Measurements from ENCODE around the gene LDLRAD1. TPM values are rescaled to one million over a fixed set of nuclear protein-coding genes. Genes with fewer than 3 reads are reported as not detected.
A peak's percentile ranks its signal among the peaks of the same experiment; 100 is the strongest.
"Not testable (repeated sequence)": the region's sequence is repeated elsewhere in the genome, so short reads cannot be mapped to it uniquely, and the experiment has no call there.

Gene LDLRAD1
- total and polyA plus RNA-seq, 3 donors from 2014 or later, result 0.81 to 1.2 (median 1.1) TPM

DNA sequence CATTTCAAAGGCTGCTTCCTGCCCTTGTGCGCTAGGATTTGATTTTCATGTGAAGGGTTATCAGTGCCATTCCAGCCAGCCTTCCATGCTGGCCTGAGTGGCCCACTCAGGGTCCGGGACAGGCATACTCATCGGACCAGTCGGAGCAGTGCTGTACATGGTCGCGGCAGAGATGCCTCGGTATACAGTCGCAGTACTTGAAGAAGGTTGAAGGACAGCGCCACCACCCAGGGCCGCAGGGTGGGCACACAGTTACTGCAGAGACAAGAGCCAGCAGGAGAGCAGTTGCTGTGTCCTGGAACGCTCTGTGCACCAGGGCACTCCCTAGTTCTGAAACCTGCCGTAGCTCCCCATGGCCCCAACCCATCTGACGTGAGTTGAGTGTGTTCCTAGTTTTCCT is 9.1 kb downstream of the LDLRAD1 start:
- no peak overlapping the region for H3K27ac ChIP-seq
- no peaks in the 10 kb centered on the region for H3K4me1 ChIP-seq
- intact Hi-C loops (cut with DNase I; ENCODE audit: low total_unique reads), result no loop called here
- 83 to 90% methylated on average over 12 to 13 of the region's 13 CpGs for WGBS, 2 donors
- H3K27me3 ChIP-seq, result no peaks in the 10 kb centered on the region
- no peaks in the 10 kb centered on the region for H3K36me3 ChIP-seq (ENCODE audit: low read depth, missing control alignments)
- no peaks in the 10 kb centered on the region for H3K9me3 ChIP-seq
- DNase-seq, result no peak
- TF ChIP-seq POLR2A (IDR thresholded peaks at IDR 0.05), result no peak
- TF ChIP-seq, protein P1, sequence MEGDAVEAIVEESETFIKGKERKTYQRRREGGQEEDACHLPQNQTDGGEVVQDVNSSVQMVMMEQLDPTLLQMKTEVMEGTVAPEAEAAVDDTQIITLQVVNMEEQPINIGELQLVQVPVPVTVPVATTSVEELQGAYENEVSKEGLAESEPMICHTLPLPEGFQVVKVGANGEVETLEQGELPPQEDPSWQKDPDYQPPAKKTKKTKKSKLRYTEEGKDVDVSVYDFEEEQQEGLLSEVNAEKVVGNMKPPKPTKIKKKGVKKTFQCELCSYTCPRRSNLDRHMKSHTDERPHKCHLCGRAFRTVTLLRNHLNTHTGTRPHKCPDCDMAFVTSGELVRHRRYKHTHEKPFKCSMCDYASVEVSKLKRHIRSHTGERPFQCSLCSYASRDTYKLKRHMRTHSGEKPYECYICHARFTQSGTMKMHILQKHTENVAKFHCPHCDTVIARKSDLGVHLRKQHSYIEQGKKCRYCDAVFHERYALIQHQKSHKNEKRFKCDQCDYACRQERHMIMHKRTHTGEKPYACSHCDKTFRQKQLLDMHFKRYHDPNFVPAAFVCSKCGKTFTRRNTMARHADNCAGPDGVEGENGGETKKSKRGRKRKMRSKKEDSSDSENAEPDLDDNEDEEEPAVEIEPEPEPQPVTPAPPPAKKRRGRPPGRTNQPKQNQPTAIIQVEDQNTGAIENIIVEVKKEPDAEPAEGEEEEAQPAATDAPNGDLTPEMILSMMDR (IDR thresholded peaks at IDR 0.05), result no peak
- H3K4me3 ChIP-seq, result no peak overlapping the region

DNA sequence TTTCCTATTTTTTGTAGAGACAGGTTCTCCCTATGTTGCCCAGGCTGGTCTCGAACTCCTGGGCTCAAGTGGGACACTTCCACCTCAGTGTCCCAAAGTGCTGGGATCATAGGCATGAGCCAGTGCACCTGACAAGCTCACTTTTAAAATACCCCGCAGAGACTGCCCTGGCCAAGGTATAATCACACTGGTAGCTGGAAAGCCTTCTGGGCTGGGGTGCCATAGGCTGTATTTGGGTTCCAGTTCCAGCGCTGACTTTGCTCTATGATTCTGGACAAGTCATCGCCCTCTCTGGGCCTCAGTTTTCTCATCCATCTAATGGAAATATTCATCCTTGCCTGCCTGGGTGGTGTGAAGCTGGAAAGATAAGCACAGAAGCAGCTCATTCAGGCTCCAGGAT is 10.4 kb downstream of the LDLRAD1 start:
- DNase-seq, result no peak
- no peak overlapping the region for H3K4me3 ChIP-seq

DNA sequence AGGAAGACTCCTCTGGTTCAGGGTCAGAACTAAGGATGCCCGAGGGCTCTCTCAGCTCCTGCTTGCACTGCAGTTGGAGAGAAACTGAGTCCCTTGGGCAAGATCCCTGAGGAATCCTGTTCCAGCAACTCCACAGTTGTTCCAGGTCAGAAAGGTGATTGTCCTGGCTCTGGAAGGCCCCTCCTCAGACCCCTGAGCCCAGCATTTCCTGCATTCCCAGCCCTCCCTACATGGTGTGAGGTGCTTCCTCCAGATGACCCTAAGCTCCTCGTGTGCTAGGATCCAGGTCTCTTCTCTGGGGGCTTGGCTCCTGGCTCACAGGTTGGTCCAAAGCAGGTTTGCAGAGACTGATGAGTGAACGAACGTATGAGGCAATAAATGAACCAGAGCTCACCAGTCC is 11.5 kb downstream of the LDLRAD1 start:
- TF ChIP-seq, protein P1 (IDR thresholded peaks at IDR 0.05), result no peak
- TF ChIP-seq POLR2A (IDR thresholded peaks at IDR 0.05), result no peak
- no peaks in the 10 kb centered on the region for H3K36me3 ChIP-seq (ENCODE audit: low read depth, missing control alignments)
- DNase-seq, result no peak
- H3K4me3 ChIP-seq, result no peak overlapping the region
- no peaks in the 10 kb centered on the region for H3K9me3 ChIP-seq
- no peaks in the 10 kb centered on the region for H3K4me1 ChIP-seq
- no peak overlapping the region for H3K27ac ChIP-seq
- WGBS, 2 donors, result 82 to 85% methylated on average over 4 of the region's 4 CpGs
- no peaks in the 10 kb centered on the region for H3K27me3 ChIP-seq
- intact Hi-C loops (cut with DNase I; ENCODE audit: low total_unique reads), result no loop called here

More for the DNA sequence above, 10.4 kb downstream of the LDLRAD1 start:
- TF ChIP-seq, protein P1 (IDR thresholded peaks at IDR 0.05), result no peak
- no peak for TF ChIP-seq POLR2A (IDR thresholded peaks at IDR 0.05)
- Histone ChIP-seq H3K27ac (no peak overlapping the region), H3K27me3 (no peaks in the 10 kb centered on the region), H3K36me3 (ENCODE audit: low read depth, missing control alignments) (no peaks in the 10 kb centered on the region), H3K9me3 (no peaks in the 10 kb centered on the region), H3K4me1 (no peaks in the 10 kb centered on the region)
- intact Hi-C loops (cut with DNase I; ENCODE audit: low total_unique reads), result no loop called here
- 93 to 95% methylated on average over 4 of the region's 4 CpGs for WGBS, 2 donors

DNA sequence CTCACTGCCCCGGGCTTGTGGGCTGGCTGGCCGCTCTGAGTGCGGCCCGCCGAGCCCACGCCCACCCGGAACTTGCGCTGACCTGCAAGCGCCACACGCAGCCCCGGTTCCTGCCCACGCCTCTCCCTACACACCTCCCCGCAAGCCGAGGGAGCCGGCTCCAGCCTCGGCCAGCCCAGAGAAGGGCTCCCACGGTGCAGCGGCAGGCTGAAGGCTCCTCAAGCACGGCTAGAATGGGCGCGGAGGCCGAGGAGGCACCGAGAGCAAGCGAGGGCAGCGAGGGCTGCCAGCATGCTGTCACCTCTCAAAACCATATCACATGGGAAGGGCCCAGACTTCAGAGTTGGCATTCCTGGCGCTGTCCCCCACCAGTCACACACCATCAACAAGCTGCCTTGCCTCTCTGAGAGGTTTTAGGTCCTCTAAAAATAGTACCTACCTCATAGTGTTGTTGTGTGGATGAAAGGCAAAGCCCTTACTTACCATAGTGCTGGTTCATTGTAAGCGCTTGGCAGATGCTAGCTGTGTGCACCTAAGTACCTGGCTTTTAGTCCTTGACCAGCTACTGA is 13.4 kb downstream of the LDLRAD1 start:
- WGBS, 2 donors, result 79 to 86% methylated on average over 15 to 27 of the region's 27 CpGs
- no peaks in the 10 kb centered on the region for H3K9me3 ChIP-seq
- H3K4me1 ChIP-seq, result no peaks in the 10 kb centered on the region
- intact Hi-C loops (cut with DNase I; ENCODE audit: low total_unique reads), result no loop called here
- peak overlapping the region in 1 of 2 donors; percentile 39 for H3K4me3 ChIP-seq
- DNase-seq, result no peak
- H3K27ac ChIP-seq, result no peak overlapping the region
- TF ChIP-seq, protein P1 (IDR thresholded peaks at IDR 0.05), result no peak
- TF ChIP-seq POLR2A (IDR thresholded peaks at IDR 0.05), result no peak
- no peaks in the 10 kb centered on the region for H3K27me3 ChIP-seq
- H3K36me3 ChIP-seq (ENCODE audit: low read depth, missing control alignments), result no peaks in the 10 kb centered on the region

DNA sequence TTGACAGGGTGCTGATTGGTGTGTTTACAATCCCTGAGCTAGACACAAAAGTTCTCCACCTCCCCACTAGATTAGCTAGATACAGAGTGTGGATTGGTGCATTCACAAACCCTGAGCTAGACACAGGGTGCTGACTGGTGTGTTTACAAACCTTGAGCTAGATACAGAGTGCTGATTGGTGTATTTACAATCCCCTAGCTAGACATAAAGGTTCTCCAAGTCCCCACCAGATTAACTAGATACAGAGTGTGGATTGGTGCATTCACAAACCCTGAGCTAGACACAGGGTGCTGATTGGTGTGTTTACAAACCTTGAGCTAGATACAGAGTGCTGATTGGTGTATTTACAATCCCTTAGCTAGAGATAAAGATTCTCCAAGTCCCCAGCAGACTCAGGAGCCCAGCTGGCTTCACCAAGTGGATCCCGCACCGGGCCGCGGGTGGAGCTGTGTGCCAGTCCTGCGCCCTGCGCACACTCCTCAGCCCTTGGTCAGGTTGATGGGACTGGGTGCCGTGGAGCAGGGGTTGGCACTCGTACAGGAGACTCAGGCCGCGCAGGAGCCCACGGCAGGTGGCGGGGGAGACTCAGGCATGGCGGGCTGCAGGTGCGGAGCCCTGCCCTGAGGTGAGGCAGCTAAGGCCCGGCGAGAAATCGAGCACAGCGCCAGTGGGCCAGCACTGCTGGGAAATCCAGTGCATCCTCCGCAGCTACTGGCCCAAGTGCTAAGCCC is 14.1 kb downstream of the LDLRAD1 start:
- H3K4me1 ChIP-seq; intact Hi-C loops (cut with DNase I; ENCODE audit: low total_unique reads); DNase-seq; H3K9me3 ChIP-seq; H3K36me3 ChIP-seq (ENCODE audit: low read depth, missing control alignments); H3K27me3 ChIP-seq; H3K27ac ChIP-seq: not testable (repeated sequence)
- 78 to 87% methylated on average over 11 to 19 of the region's 19 CpGs for WGBS, 2 donors
- peak overlapping the region in 1 of 2 donors; percentile 39 for H3K4me3 ChIP-seq

All from testis (tissue), 3 donors.